GM23338 (cell line): ENCODE data around the gene LRRC27. TPM values are rescaled to one million over a fixed set of nuclear protein-coding genes. Genes with fewer than 3 reads are reported as not detected.

Source experiments
- ATAC-seq: fragments of 200-7000 bp; cut with Tn5 transposase; 3 replicates; pipeline ENCODE4 v1.9.1; 2020
- DNase-seq: peaks from one replicate; pipeline ENCODE4 v3.0.0-alpha.2; 2015; ENCODE audit warnings: low spot score
- H2AFZ ChIP-seq: fragments of 200-600 bp; sonication (generic); 2 replicates; pipeline ENCODE4 v1.8.0; 2016; ENCODE audit warnings: antibody characterized with exemption, mild to moderate bottlenecking, moderate library complexity
- H3F3A ChIP-seq: fragments of 200-600 bp; sonication (generic); replicated peaks from 2 replicates; pipeline ENCODE4 v1.8.0; 2017; ENCODE audit warnings: antibody characterized with exemption, mixed run types, low read depth
- H3K27ac ChIP-seq: fragments of 200-600 bp; sonication (generic); 2 replicates; pipeline ENCODE4 v1.6.1; 2016; ENCODE audit warnings: low read depth
- H3K27me3 ChIP-seq: fragments of 200-600 bp; sonication (generic); 2 replicates; pipeline ENCODE4 v1.8.0; 2016; ENCODE audit warnings: mild to moderate bottlenecking, mixed run types, moderate library complexity; ENCODE audit not compliant: insufficient read depth
- H3K36me3 ChIP-seq: fragments of 200-600 bp; sonication (generic); 2 replicates; pipeline ENCODE4 v1.8.0; 2016; ENCODE audit warnings: mild to moderate bottlenecking; ENCODE audit not compliant: insufficient read depth
- H3K4me1 ChIP-seq: fragments of 200-600 bp; sonication (generic); 2 replicates; pipeline ENCODE4 v1.8.0; 2016; ENCODE audit warnings: mild to moderate bottlenecking, moderate library complexity; ENCODE audit not compliant: insufficient read depth
- H3K4me2 ChIP-seq: fragments of 200-600 bp; sonication (generic); 2 replicates; pipeline ENCODE4 v1.7.1; 2017; ENCODE audit warnings: mixed run types
- H3K4me3 ChIP-seq: fragments of 200-600 bp; sonication (generic); 2 replicates; pipeline ENCODE4 v1.6.1; 2016; ENCODE audit warnings: mixed run types
- H3K79me2 ChIP-seq: fragments of 200-600 bp; sonication (generic); replicated peaks from 2 replicates; pipeline ENCODE4 v1.8.0; 2017; ENCODE audit warnings: mild to moderate bottlenecking; ENCODE audit not compliant: insufficient read depth
- H3K9me2 ChIP-seq: fragments of 200-600 bp; sonication (generic); 2 replicates; pipeline ENCODE4 v1.8.0; 2017; ENCODE audit not compliant: insufficient read depth
- H4K20me1 ChIP-seq: fragments of 200-600 bp; sonication (generic); replicated peaks from 2 replicates; pipeline ENCODE4 v1.8.0; 2017; ENCODE audit warnings: mild to moderate bottlenecking; ENCODE audit not compliant: insufficient read depth
- H3K27ac Mint-ChIP-seq: 2 replicates; pipeline ENCODE4 v1.8.0; 2020; ENCODE audit warnings: inconsistent platforms, mild to moderate bottlenecking, moderate library complexity, mixed read lengths
- H3K27me3 Mint-ChIP-seq: 3 replicates; pipeline ENCODE4 v1.8.0; 2022; ENCODE audit warnings: low read depth, mild to moderate bottlenecking, moderate library complexity, mixed read lengths, inconsistent platforms; ENCODE audit not compliant: insufficient read depth, poor library complexity
- H3K36me3 Mint-ChIP-seq: 3 replicates; pipeline ENCODE4 v1.8.0; 2021; ENCODE audit warnings: low read depth, mild to moderate bottlenecking, inconsistent platforms, moderate library complexity, mixed read lengths
- H3K4me1 Mint-ChIP-seq: 3 replicates; pipeline ENCODE4 v1.8.0; 2020; ENCODE audit warnings: mild to moderate bottlenecking, inconsistent platforms, mixed read lengths
- H3K4me3 Mint-ChIP-seq: 3 replicates; pipeline ENCODE4 v1.8.0; 2021; ENCODE audit warnings: moderate library complexity, mild to moderate bottlenecking, inconsistent platforms, mixed read lengths
- H3K9me3 Mint-ChIP-seq: 3 replicates; pipeline ENCODE4 v1.8.0; 2020; ENCODE audit warnings: moderate library complexity, mild to moderate bottlenecking, inconsistent platforms, mixed read lengths
- CREB1 ChIP-seq: fragments of 250-450 bp; sonication (Bioruptor Pico); IDR thresholded peaks from 2 replicates; pipeline ENCODE4 v1.5.0; 2020; ENCODE audit warnings: low read depth, mild to moderate bottlenecking, moderate library complexity
- EZH2phosphoT487 ChIP-seq: fragments of 200-600 bp; sonication (generic); IDR thresholded peaks from one replicate; pipeline ENCODE4 v1.8.1; 2018; ENCODE audit warnings: antibody characterized with exemption; ENCODE audit not compliant: unreplicated experiment
- NANOG ChIP-seq: IDR thresholded peaks from 2 replicates; pipeline ENCODE4 v1.6.1; 2016; ENCODE audit warnings: antibody characterized with exemption, borderline replicate concordance
- POLR2AphosphoS5 ChIP-seq: IDR thresholded peaks from 2 replicates; pipeline ENCODE4 v1.6.1; 2016; ENCODE audit warnings: antibody characterized with exemption, low read depth
- STAT1 ChIP-seq: IDR thresholded peaks from one replicate; pipeline ENCODE4 v1.6.1; 2016; ENCODE audit warnings: antibody characterized with exemption; ENCODE audit not compliant: unreplicated experiment
- ZNF114 ChIP-seq: fragments of 250-450 bp; sonication (Bioruptor Pico); IDR thresholded peaks from 2 replicates; pipeline ENCODE4 v1.5.0; 2020; ENCODE audit warnings: mild to moderate bottlenecking, moderate library complexity
- polyA plus RNA-seq: library from polyadenylated mRNA; unstranded; fragments of >200 nt; fragmentation: Nextera tagmentation; extraction: Ambion mirVana; gene quantifications from 2 replicates; pipeline ENCODE4 v1.2.1, GENCODE V29; 2016
- total RNA-seq: library from RNA; depleted of rRNA; stranded (reverse); fragments of >200 nt; shearing (Covaris generic); gene quantifications from 2 replicates; pipeline ENCODE4 v1.2.3, GENCODE V29; 2014
- TF ChIP-seq, protein P1 (sequence below), 2 experiments: fragments of 200-600 bp in 1 of 2; sonication (generic) in 1 of 2; conservative IDR thresholded peaks; 2 replicates each; pipeline versions ENCODE4 v1.5.1 to v1.6.1; 2016 to 2017; ENCODE audit warnings: antibody characterized with exemption in 2 of 2, low read depth in 2 of 2, mild to moderate bottlenecking in 2 of 2, moderate library complexity in 1 of 2
- TF ChIP-seq, protein P2 (sequence below): fragments of 250-450 bp; sonication (Bioruptor Pico); IDR thresholded peaks from 2 replicates; pipeline ENCODE4 v1.5.0; 2020; ENCODE audit warnings: mild to moderate bottlenecking, moderate library complexity
- TF ChIP-seq, protein P3 (sequence below): IDR thresholded peaks from 2 replicates; pipeline ENCODE4 v1.6.1; 2016; ENCODE audit warnings: antibody characterized with exemption

Gene LRRC27
- total and polyA plus RNA-seq, 2 experiments from 2014 or later: 2.9 to 3.5 TPM

DNA sequence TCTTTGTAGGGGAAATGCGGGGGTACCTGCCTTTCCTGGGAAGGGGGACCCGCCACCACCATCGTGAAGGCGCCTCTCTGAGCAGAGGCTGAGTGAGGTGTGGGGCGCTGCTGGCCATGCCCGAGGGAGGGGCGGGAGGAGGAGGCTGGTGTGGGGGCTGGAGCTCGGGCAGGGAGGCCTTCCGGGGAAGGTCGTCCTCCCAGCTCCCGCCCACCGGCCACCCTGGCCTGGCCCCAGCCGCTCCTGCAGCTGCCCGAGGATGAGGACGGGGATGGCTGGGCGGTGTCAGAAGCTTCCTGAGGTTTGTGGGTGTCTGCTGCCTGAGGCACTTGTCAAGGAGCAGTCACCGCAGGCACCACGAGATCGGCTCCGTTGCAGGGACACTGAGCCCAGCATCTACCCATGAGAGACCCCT is 76.4 kb downstream of the LRRC27 start (continued):
- TF ChIP-seq ZNF114 (CRISPR knock-in tag) (no peak), CREB1 (CRISPR knock-in tag) (no peak), POLR2AphosphoS5 (no peak), EZH2phosphoT487 (no peak), STAT1 (no peak)
- TF ChIP-seq, protein P1, sequence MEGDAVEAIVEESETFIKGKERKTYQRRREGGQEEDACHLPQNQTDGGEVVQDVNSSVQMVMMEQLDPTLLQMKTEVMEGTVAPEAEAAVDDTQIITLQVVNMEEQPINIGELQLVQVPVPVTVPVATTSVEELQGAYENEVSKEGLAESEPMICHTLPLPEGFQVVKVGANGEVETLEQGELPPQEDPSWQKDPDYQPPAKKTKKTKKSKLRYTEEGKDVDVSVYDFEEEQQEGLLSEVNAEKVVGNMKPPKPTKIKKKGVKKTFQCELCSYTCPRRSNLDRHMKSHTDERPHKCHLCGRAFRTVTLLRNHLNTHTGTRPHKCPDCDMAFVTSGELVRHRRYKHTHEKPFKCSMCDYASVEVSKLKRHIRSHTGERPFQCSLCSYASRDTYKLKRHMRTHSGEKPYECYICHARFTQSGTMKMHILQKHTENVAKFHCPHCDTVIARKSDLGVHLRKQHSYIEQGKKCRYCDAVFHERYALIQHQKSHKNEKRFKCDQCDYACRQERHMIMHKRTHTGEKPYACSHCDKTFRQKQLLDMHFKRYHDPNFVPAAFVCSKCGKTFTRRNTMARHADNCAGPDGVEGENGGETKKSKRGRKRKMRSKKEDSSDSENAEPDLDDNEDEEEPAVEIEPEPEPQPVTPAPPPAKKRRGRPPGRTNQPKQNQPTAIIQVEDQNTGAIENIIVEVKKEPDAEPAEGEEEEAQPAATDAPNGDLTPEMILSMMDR (conservative IDR thresholded peaks at IDR 0.05; ENCODE audit: low read depth in 2 of 2): no peak

DNA sequence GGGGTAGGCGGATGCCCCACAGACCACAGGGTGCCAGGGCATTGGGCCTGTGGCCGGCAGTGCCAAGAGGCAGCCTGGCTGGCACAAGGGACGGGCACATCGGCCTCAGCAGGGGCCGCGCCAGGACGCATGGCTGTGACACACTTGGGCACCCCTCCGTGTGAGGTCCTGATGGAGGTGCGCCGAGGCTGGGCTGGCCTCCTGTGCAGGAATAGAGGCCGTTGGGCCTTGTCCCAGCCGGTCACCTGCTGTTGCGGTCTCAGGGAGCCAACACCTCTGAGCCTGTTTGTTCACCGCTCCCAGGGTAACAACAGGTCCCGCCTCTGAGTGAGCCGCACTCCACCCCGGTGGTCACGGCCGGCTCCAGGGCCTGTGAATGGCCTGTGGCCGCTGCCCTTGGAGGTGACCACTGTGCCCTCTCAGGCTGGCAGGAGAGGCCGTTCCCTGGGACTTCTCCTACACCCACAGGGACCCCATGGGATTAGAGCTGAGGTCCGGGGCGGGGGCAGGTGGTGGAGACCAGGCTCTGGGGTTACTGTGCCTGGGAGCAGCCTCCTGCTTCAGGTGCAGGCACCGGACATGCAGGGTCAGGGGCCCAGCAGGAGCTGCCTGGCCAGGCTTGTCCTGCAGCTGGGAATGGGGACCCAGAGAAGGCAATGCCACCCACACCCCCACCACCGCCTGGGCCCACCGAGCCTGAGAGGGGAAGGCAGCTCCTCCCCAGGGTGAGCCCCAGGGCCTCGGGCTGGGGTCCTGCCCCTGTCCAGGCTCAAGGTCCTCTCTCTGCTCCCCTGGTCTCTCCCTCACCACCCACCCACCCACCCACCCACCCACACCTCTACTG is 77.1 kb downstream of the LRRC27 start:
- Histone ChIP-seq H3K9me2 (no peaks in the 10 kb centered on the region), H3F3A (0 out of 2 replicates have a peak, but pooled peaks cover 6% of the 10 kb centered on the region), H4K20me1 (no peaks in the 10 kb centered on the region), H2AFZ (no peak overlapping the region), H3K4me2 (peak overlapping the region; percentile 78; the same call in 1 of the 2 replicates), H3K4me1 (peaks cover 25% of the 10 kb centered on the region; the same call in 1 of the 2 replicates), H3K4me3 (0 out of 2 replicates have a peak overlapping the region, but pooled peaks have one; percentile 41), H3K27ac (peak overlapping the region; percentile 94), H3K79me2 (no peaks in the 10 kb centered on the region), H3K27me3 (no peaks in the 10 kb centered on the region), H3K36me3 (no peaks in the 10 kb centered on the region)
- DNase-seq (no peak), ATAC-seq (peak; percentile 3)
- Mint-ChIP-seq H3K36me3 (peaks cover 11% of the 10 kb centered on the region), H3K4me3 (no peak overlapping the region; the same call in 2 of the 3 replicates), H3K4me1 (peaks cover 44% of the 10 kb centered on the region), H3K27ac (peak overlapping the region; percentile 84; the same call in 1 of the 2 replicates), H3K27me3 (peaks cover 18% of the 10 kb centered on the region), H3K9me3 (peaks cover 2% of the 10 kb centered on the region; the same call in 1 of the 3 replicates)
- TF ChIP-seq, protein P2, sequence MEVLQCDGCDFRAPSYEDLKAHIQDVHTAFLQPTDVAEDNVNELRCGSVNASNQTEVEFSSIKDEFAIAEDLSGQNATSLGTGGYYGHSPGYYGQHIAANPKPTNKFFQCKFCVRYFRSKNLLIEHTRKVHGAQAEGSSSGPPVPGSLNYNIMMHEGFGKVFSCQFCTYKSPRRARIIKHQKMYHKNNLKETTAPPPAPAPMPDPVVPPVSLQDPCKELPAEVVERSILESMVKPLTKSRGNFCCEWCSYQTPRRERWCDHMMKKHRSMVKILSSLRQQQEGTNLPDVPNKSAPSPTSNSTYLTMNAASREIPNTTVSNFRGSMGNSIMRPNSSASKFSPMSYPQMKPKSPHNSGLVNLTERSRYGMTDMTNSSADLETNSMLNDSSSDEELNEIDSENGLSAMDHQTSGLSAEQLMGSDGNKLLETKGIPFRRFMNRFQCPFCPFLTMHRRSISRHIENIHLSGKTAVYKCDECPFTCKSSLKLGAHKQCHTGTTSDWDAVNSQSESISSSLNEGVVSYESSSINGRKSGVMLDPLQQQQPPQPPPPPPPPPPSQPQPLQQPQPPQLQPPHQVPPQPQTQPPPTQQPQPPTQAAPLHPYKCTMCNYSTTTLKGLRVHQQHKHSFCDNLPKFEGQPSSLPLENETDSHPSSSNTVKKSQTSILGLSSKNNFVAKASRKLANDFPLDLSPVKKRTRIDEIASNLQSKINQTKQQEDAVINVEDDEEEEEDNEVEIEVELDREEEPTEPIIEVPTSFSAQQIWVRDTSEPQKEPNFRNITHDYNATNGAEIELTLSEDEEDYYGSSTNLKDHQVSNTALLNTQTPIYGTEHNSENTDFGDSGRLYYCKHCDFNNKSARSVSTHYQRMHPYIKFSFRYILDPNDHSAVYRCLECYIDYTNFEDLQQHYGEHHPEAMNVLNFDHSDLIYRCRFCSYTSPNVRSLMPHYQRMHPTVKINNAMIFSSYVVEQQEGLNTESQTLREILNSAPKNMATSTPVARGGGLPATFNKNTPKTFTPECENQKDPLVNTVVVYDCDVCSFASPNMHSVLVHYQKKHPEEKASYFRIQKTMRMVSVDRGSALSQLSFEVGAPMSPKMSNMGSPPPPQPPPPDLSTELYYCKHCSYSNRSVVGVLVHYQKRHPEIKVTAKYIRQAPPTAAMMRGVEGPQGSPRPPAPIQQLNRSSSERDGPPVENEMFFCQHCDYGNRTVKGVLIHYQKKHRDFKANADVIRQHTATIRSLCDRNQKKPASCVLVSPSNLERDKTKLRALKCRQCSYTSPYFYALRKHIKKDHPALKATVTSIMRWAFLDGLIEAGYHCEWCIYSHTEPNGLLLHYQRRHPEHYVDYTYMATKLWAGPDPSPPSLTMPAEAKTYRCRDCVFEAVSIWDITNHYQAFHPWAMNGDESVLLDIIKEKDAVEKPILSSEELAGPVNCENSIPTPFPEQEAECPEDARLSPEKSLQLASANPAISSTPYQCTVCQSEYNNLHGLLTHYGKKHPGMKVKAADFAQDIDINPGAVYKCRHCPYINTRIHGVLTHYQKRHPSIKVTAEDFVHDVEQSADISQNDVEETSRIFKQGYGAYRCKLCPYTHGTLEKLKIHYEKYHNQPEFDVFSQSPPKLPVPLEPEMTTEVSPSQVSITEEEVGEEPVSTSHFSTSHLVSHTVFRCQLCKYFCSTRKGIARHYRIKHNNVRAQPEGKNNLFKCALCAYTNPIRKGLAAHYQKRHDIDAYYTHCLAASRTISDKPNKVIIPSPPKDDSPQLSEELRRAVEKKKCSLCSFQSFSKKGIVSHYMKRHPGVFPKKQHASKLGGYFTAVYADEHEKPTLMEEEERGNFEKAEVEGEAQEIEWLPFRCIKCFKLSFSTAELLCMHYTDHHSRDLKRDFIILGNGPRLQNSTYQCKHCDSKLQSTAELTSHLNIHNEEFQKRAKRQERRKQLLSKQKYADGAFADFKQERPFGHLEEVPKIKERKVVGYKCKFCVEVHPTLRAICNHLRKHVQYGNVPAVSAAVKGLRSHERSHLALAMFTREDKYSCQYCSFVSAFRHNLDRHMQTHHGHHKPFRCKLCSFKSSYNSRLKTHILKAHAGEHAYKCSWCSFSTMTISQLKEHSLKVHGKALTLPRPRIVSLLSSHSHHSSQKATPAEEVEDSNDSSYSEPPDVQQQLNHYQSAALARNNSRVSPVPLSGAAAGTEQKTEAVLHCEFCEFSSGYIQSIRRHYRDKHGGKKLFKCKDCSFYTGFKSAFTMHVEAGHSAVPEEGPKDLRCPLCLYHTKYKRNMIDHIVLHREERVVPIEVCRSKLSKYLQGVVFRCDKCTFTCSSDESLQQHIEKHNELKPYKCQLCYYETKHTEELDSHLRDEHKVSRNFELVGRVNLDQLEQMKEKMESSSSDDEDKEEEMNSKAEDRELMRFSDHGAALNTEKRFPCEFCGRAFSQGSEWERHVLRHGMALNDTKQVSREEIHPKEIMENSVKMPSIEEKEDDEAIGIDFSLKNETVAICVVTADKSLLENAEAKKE (CRISPR knock-in tag): no peak
- TF ChIP-seq ZNF114 (CRISPR knock-in tag) (no peak), STAT1 (no peak), NANOG (no peak)
- TF ChIP-seq, protein P3, sequence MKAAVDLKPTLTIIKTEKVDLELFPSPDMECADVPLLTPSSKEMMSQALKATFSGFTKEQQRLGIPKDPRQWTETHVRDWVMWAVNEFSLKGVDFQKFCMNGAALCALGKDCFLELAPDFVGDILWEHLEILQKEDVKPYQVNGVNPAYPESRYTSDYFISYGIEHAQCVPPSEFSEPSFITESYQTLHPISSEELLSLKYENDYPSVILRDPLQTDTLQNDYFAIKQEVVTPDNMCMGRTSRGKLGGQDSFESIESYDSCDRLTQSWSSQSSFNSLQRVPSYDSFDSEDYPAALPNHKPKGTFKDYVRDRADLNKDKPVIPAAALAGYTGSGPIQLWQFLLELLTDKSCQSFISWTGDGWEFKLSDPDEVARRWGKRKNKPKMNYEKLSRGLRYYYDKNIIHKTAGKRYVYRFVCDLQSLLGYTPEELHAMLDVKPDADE: no peak
